H54 (cell line): ENCODE results near the gene DNA2.

Experiments used
- DNase-seq: peaks from one replicate; pipeline ENCODE4 v3.0.0; 2011; ENCODE audit warnings: low spot score, mixed read lengths; ENCODE audit not compliant: insufficient read length
- FAIRE-seq: peaks from 3 replicates; lab custom pipeline; 2011; peaks lifted over from hg19 to GRCh38; lab: Jason Lieb, UNC
- POLR2A ChIP-seq: IDR thresholded peaks from 2 replicates; pipeline ENCODE4 v1.6.1; 2011; ENCODE audit warnings: low read depth, mild to moderate bottlenecking, low read length

Gene DNA2

DNA sequence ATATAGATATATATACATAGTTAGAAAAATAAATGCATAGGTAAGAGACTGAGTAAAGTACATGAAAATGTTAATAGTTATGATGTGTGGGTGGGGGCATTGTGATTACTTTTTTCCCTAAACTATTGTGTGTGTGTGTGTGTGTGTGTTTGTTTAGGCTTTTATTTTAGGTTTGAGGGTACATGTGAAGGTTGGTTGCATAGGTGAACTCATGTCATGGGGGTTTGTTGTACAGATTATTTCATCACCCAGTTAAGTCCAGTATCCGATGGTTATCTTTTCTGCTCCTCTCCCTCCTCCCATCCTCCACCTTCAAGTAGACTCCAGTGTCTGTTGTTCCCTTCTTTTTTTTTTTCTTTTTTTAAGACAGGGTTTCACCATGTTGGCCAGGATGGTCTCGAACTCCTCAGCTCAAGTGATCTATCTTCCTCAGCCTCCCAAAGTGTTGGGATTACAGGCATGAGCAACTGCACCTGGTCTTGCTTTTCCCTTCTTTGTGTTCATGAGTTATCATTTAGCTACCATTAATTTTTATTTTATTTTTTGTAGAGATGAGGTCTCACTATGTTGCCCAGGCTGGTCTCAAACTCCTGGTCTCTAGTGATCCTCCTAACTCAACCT lies 62.8 kb downstream of the DNA2 start:
- DNase-seq, result no peak
- FAIRE-seq, result no peak
- no peak for TF ChIP-seq POLR2A

DNA sequence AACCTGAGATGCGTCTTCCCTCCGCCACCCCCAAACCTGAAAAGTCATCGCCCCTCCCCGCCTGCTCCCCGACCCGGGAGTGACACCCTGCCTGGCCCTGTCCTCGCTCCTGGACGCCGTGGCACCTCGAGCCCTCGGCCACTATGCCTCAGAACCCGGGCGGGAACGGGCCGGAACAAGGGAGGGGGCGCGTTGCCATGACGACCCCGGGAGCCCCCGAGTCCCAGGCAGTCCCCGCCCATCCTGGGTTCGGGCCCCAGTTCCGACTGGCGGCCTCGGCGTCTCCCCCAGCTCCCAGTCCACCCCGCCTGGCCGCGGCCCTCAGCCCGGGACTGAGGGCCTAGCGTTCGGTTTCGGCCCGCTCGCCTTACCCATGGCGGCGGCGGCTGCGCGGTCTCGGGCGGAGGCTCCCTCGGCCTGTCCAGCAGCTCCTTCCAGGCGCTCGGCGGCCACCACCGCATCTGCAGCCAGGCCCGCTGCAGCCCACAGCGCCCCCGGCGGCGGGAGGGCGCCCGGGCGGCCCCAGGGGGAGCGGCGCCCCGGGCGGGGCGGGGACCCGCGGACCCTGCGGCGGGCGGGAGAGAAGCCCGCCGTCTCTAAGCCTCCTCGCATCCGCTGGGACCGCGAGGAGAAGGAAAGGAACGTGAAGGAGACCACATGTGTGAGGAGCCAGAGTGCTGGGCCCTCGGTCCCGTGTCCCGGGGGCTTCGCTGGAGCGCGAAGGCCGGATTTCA lies 64.8 kb downstream of the DNA2 start, which contains the start of gene RUFY2:
Gene RUFY2 (minus strand): TSS at position 463 of the 734 bp plus-strand sequence. CDS start 88 bp downstream, at position 375.
- DNase-seq (peak; percentile 91), FAIRE-seq (no peak)
- peak; percentile 58 for TF ChIP-seq POLR2A

DNA sequence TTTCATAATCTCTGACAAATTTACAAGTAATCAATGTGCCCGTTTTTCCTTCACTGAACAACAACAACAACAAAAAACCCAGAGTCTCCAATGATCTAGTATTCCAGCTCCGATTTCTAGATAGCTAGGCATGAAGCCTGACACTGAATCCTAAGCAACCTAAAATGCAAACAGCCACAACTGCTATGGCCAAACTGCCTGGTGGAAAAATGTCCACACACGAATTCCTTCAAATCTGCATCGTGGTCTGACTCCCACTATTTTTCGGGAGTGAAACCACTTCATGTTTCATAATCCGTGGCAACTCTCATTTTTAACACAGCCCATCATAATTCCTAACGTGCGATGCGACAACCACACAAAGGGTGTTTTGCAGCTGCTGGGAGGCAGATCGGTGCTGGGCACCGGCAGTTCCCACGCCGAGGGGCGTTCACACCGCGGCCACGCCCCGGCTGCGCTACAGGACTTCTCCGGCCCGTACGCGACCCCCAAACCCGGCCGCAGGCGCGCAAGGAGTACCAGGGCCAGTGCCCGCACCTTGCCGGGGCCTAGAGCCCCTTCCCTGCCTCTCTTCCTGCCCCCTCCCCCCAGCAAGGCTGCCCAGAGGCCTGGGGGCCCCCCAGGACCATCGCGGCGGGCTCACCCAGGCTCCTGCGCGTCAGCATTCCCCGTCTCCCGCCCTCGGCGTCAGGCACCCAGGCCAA lies 65.5 kb downstream of the DNA2 start:
- peak; percentile 84 for FAIRE-seq
- DNase-seq, result peak; percentile 87
- TF ChIP-seq POLR2A, result peak; percentile 32; the same call in 1 of the 2 replicates

DNA sequence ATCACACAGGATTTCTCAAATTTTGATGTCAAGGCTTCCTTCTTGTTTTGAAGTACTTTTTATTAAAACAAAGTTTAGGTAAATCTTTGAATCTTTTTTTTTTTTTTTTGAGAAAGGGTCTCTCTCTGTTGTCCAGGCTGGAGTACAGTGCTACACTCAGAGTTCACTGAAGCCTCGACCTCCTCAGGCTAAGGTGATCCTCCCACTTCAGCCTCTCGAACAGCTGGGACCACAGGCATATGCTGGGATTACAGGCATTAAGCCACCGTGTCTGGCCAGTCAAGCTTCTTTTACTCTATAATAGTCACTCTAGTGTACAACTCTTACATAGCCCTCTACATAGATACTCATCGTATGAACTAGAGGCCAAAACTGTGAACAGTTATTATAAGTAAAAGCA lies 68.1 kb downstream of the DNA2 start:
- FAIRE-seq, result no peak
- DNase-seq, result no peak
- TF ChIP-seq POLR2A, result no peak

DNA sequence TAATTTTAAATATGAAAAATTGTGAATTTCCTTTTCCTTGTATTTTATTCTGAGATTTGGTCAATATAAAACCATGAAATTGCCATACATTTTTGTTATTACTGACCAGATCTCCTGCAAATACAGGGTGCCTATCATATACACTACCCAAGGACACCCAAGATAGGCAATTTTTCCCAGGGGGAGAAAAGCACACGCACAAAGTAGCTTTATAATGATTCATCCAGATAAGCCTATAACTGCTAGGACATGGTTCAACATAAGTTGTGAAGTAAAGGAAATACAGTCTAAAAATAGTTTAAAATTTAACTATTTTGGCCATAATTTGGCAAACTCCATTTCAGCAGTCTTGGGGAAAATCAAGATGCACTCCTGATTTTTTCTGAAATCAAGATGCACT lies 69.5 kb downstream of the DNA2 start:
- DNase-seq (no peak), FAIRE-seq (no peak)
- TF ChIP-seq POLR2A, result no peak

DNA sequence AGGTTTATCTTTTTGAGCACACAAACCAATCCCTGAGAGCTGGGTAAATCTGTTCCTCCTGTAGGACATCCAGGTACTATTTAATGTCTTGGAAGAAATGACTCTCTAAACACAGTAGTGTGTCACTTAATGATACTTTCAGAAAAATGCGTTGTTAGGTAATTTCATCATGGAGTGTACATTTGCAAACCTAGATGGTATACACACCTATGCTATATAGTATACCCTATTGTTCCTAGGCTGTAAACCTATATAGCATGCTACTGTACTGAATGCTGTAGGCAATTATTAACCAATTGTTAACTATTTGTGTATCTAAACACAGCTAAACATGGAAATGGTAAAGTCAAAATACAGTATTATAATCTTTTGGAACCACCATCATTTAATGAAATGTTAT lies 74.8 kb downstream of the DNA2 start:
- DNase-seq (no peak), FAIRE-seq (peak; percentile 45)
- TF ChIP-seq POLR2A, result no peak

DNA sequence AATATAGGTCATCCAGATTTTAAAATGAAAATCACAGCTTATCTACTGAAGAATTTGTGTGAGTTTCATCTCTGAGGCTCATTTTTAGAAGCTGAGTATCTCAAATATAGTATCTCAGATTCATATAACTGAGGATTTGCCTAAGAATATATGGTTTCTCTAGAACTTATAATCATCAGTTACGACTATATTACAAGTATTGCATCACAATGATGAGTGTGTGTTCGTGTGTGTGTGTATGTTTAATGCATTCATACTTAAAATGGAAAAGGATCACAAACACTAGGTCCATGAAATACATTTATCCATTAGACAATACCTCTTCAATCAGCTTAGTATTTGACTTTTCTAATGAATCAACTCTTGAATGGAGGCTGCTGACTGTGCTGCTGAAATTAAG lies 86.0 kb downstream of the DNA2 start:
- DNase-seq, result no peak
- TF ChIP-seq POLR2A, result no peak
- peak; percentile 64 for FAIRE-seq

DNA sequence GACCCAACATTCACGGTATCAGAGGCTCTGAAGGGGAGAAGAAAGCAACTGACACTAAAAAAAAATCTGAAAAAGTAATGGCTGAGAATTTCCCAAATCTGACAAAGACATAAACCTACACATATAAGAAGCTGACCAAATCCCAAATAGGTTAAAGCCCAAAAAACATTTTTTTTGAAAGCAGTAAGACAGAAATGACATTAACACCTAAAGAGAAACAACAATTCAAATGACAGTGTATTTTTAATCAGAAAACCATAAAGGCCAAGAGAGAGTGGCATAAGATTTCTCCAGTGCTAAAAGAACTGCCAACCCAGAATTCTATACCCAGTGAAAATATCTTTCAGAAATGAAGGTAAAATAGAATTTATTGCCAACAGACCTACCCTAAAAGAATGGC lies 100.2 kb downstream of the DNA2 start:
- no peak for TF ChIP-seq POLR2A
- no peak for DNase-seq
- FAIRE-seq, result no peak

DNA sequence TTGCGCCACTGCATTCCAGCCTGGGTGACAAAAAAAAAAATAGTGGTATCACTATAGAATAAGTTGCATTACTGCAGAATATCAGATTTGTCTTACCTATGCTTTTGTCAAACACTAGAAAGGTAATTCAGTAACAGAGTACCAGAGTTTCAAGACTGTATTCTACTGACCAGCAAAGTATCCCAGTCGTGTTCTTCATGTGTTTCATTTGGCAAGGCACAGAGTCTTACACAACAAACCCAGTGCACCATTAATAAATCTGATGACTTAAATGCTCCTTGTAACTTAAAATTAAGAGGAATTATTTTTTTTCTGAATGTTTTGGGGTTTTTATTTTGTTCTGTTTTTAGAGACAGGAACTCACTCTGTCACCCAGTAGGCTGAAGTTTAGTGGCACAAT lies 104.7 kb downstream of the DNA2 start:
- DNase-seq, result no peak
- no peak for FAIRE-seq
- TF ChIP-seq POLR2A, result no peak

DNA sequence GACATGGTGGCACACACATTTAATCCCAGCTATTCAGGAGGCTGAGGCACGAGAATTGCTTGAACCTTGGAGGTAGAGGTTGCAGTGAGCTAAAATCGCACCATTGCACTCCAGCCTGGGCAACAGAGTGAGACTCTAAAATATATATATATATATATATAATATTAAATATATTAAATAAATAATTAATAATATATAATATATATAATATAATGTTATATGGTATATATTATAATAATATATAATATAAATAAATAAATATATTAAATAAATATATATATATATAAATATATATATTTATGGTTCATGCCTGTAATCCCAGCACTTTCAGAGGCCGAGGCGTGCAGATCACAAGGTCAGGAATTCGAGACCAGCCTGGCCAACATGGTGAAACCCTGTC lies 105.2 kb downstream of the DNA2 start:
- DNase-seq (no peak), FAIRE-seq (no peak)
- TF ChIP-seq POLR2A, result no peak

DNA sequence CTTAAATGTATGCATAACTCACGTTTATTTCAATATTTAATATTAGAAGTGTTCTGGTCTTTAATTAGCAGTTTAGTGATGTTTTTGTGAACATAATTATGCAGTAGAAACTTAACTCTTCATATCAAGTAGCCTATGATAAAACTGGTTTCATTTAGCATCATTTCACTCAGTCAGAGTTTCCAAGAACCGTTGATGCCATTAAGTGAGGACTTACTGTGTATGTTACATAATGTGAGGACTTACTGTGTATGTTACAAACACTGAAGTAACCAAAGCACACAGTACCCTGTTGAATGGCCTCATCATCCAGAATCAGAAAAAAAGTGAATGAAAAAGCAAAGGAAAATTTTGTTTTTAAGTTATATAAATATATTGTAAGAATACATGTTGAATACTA lies 106.2 kb downstream of the DNA2 start:
- FAIRE-seq (peak; percentile 15), DNase-seq (no peak)
- TF ChIP-seq POLR2A, result no peak

DNA sequence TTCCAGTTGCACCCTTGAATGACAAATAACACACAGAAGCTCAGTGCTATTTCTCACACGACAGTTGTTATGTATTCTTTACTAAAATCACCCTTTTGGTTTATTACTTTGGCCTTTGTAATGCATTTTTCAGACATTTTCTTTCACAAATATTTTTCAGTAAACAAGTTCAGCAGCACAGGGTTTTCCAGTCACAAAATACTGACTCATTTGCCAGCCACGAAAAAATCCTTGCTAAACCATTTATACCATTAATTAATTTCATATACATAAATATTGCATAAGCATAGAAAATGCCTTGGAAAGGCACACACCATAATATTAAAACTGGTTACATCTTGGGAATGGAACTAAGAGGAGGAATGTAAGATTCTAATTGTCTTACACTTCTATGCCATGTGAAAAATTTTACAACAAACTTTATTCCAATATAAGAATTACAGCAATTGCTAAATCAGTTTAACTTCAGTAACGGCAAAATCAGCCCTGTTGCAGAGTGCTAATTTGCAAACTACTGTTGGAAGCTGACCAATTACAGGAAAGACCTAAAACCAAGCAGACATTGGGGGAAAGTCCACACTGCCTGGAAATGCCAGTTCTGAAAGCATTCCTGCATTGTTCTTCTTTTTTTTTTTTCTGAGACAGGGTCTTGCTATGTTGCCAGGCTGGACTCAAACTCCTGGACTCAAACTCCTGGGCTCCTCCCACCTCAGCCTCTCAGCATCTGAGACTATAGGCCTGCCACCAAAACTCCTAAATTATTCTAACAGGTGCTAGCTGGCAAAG lies 107.5 kb downstream of the DNA2 start:
- no peak for TF ChIP-seq POLR2A
- DNase-seq (no peak), FAIRE-seq (peak; percentile 6)
